ENCODE data around the gene MTARC2.

The MTARC2 gene

GRCh38 chr1:220748936-220749335, 814 bp downstream of the MTARC2 start:
- TF ChIP-seq CTCF (IDR thresholded peaks at IDR 0.05; ENCODE audit: extremely low read depth, missing control alignments): no peak
- DNase-seq (ENCODE audit: low spot score): no peak

GRCh38 chr1:220750131-220750515, 2.0 kb downstream of the MTARC2 start:
- DNase-seq (ENCODE audit: low spot score): no peak
- no peak for TF ChIP-seq CTCF (IDR thresholded peaks at IDR 0.05; ENCODE audit: extremely low read depth, missing control alignments)

GRCh38 chr1:220751111-220751510, 3.0 kb downstream of the MTARC2 start:
- no peak for TF ChIP-seq CTCF (IDR thresholded peaks at IDR 0.05; ENCODE audit: extremely low read depth, missing control alignments)
- no peak for DNase-seq (ENCODE audit: low spot score)

- no peak for DNase-seq (ENCODE audit: low spot score)
- TF ChIP-seq CTCF (IDR thresholded peaks at IDR 0.05; ENCODE audit: extremely low read depth, missing control alignments): no peak
Measured at GRCh38 chr1:220754212-220754917, 6.2 kb downstream of the MTARC2 start.

GRCh38 chr1:220754918-220755295, 6.8 kb downstream of the MTARC2 start:
- DNase-seq (ENCODE audit: low spot score): no peak
- no peak for TF ChIP-seq CTCF (IDR thresholded peaks at IDR 0.05; ENCODE audit: extremely low read depth, missing control alignments)

- no peak for DNase-seq (ENCODE audit: low spot score)
- TF ChIP-seq CTCF (IDR thresholded peaks at IDR 0.05; ENCODE audit: extremely low read depth, missing control alignments): no peak
Measured at GRCh38 chr1:220755309-220755708, 7.2 kb downstream of the MTARC2 start.

- TF ChIP-seq CTCF (IDR thresholded peaks at IDR 0.05; ENCODE audit: extremely low read depth, missing control alignments): no peak
- DNase-seq (ENCODE audit: low spot score): no peak
Measured at GRCh38 chr1:220757441-220757840, 9.3 kb downstream of the MTARC2 start.
